Fibroblast of lung (primary cell): Measurements from ENCODE around the gene TENT5D. TPM values are rescaled to one million over a fixed set of nuclear protein-coding genes. Genes with fewer than 3 reads are reported as not detected.

ENCODE experiments used
- DNase-seq, 2 donors: peaks; one replicate each; pipeline versions ENCODE4 v3.0.0 to v3.0.0-alpha.2; 2010; ENCODE audit warnings: low read depth in 2 of 2
- H2AFZ ChIP-seq: 2 replicates; pipeline ENCODE4 v1.5.1; 2012; ENCODE audit warnings: low read length, control low read depth, inconsistent platforms
- H3K27ac ChIP-seq: 2 replicates; pipeline ENCODE4 v1.5.1; 2011; ENCODE audit warnings: low read length, control low read depth; ENCODE audit not compliant: insufficient read depth
- H3K27me3 ChIP-seq: 2 replicates; pipeline ENCODE4 v1.5.1; 2011; ENCODE audit warnings: mild to moderate bottlenecking, low read length; ENCODE audit not compliant: control insufficient read depth, insufficient read depth
- H3K36me3 ChIP-seq: 2 replicates; pipeline ENCODE4 v1.5.1; 2011; ENCODE audit warnings: low read length; ENCODE audit not compliant: control insufficient read depth, insufficient read depth
- H3K4me1 ChIP-seq: 2 replicates; pipeline ENCODE4 v1.5.1; 2011; ENCODE audit warnings: low read length; ENCODE audit not compliant: control insufficient read depth, insufficient read depth; ENCODE audit errors: extremely low read depth
- H3K4me2 ChIP-seq: 2 replicates; pipeline ENCODE4 v1.5.1; 2011; ENCODE audit warnings: low read length, control low read depth; ENCODE audit not compliant: insufficient read depth; ENCODE audit errors: extremely low read depth
- H3K4me3 ChIP-seq, 4 experiments: fragments of 200-600 bp in 1 of 4; sonication (generic) in 1 of 4; replicated peaks in 1 of 4; 2 replicates each; pipeline ENCODE4 v1.5.1; 2011 to 2016; ENCODE audit warnings: low read length in 4 of 4, low read depth in 3 of 4, mild to moderate bottlenecking in 3 of 4, control low read depth in 2 of 4, inconsistent platforms in 1 of 4, mixed read lengths in 1 of 4; ENCODE audit not compliant: insufficient read depth in 1 of 4; ENCODE audit errors: control extremely low read depth in 1 of 4
- H3K79me2 ChIP-seq: 2 replicates; pipeline ENCODE4 v1.5.1; 2012; ENCODE audit warnings: mild to moderate bottlenecking, low read length, inconsistent platforms; ENCODE audit not compliant: control insufficient read depth, insufficient read depth
- H3K9ac ChIP-seq: 2 replicates; pipeline ENCODE4 v1.5.1; 2011; ENCODE audit warnings: mild to moderate bottlenecking, low read length, control low read depth; ENCODE audit not compliant: insufficient read depth
- H3K9me3 ChIP-seq: 2 replicates; pipeline ENCODE4 v1.5.1; 2012; ENCODE audit warnings: low read depth, low read length; ENCODE audit not compliant: control insufficient read depth, insufficient read depth
- H4K20me1 ChIP-seq: 2 replicates; pipeline ENCODE4 v1.5.1; 2011; ENCODE audit warnings: low read length; ENCODE audit not compliant: control insufficient read depth, insufficient read depth; ENCODE audit errors: extremely low read depth
- EZH2 ChIP-seq: IDR thresholded peaks from 2 replicates; pipeline ENCODE4 v1.5.1; 2012; ENCODE audit warnings: low read length, control low read depth, mild to moderate bottlenecking; ENCODE audit errors: missing control alignments
- polyA plus RNA-seq, 2 donors: library from polyadenylated mRNA; depleted of rRNA in 1 of 2; stranded (reverse) in 1 of 2; unstranded in 1 of 2; fragments of >200 nt; gene quantifications; 2 replicates each; pipeline ENCODE4 v1.2.1, GENCODE V29; 2011 to 2012; ENCODE audit warnings: missing spikeins in 1 of 2
- total RNA-seq: library from RNA; depleted of rRNA; stranded (reverse); fragments of >200 nt; gene quantifications from 2 replicates; pipeline ENCODE4 v1.2.1, GENCODE V29; 2014
- TF ChIP-seq, protein P1 (sequence below), 2 donors: IDR thresholded peaks in 1 of 2; conservative IDR thresholded peaks in 1 of 2; 1 replicate in 1 of 2; 2 replicates in 1 of 2; pipeline ENCODE4 v1.5.1; 2011 to 2012; ENCODE audit warnings: low read length in 2 of 2, control low read depth in 1 of 2, inconsistent platforms in 1 of 2, low read depth in 1 of 2, mild to moderate bottlenecking in 1 of 2

Gene TENT5D
- total and polyA plus RNA-seq, 2 donors (not counting 1 experiment from before 2014, with no cell fraction given) = under 0.01 TPM; not detected in 1

DNA sequence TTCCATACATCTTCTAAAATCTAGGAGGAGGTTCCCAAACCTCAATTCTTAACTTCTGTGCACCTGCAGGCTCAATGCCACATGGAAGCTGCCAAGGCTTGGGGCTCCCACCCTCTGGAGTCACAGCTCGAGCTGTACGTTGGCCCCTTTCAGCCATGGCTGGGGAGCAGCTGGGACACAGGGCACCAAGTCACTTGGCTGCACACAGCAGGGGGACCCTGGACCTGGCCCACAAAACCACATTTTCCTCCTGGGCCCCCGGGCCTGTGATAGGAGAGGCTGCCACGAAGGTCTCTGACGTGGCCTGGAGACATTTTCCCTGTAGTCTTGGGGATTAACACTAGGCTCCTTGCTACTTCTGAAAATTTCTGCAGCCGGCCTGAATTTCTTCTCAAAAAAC is 8.2 kb upstream of the TENT5D start:
- H4K20me1 ChIP-seq = no peaks in the 10 kb centered on the region
- H3K9ac ChIP-seq = no peak overlapping the region
- no peak overlapping the region for H2AFZ ChIP-seq
- TF ChIP-seq, protein P1, sequence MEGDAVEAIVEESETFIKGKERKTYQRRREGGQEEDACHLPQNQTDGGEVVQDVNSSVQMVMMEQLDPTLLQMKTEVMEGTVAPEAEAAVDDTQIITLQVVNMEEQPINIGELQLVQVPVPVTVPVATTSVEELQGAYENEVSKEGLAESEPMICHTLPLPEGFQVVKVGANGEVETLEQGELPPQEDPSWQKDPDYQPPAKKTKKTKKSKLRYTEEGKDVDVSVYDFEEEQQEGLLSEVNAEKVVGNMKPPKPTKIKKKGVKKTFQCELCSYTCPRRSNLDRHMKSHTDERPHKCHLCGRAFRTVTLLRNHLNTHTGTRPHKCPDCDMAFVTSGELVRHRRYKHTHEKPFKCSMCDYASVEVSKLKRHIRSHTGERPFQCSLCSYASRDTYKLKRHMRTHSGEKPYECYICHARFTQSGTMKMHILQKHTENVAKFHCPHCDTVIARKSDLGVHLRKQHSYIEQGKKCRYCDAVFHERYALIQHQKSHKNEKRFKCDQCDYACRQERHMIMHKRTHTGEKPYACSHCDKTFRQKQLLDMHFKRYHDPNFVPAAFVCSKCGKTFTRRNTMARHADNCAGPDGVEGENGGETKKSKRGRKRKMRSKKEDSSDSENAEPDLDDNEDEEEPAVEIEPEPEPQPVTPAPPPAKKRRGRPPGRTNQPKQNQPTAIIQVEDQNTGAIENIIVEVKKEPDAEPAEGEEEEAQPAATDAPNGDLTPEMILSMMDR (conservative IDR thresholded peaks at IDR 0.05 in 1 of 2, IDR thresholded peaks at IDR 0.05 in 1 of 2; ENCODE audit: low read depth in 1 of 2, low read length in 2 of 2) = no peak
- no peak for TF ChIP-seq EZH2
- no peak overlapping the region for H3K27ac ChIP-seq
- H3K9me3 ChIP-seq = no peaks in the 10 kb centered on the region
- H3K36me3 ChIP-seq = no peaks in the 10 kb centered on the region
- H3K27me3 ChIP-seq = no peaks in the 10 kb centered on the region
- H3K4me1 ChIP-seq = no peaks in the 10 kb centered on the region
- H3K4me3 ChIP-seq = no peak overlapping the region
- no peaks in the 10 kb centered on the region for H3K79me2 ChIP-seq
- DNase-seq = no peak
- H3K4me2 ChIP-seq = no peak overlapping the region

DNA sequence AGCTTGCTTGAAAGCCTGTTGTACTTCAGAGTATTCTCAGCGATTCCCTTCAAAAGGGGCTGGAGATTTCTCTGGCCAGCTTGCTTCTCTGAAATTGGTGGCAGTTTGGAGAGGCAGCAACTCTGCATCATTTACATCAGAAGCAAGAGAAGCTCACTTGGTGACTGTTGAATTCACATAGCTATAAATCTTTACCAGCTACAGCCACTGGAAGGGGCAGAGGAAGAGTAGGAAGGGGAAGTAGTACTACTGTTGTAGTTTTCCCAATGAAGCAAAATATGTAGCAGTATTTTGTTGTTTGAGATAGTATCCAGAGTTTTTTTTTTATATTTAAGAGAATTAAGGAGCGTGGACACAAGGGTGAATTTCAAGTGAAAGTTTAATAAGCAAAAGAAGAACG is 2.8 kb downstream of the TENT5D start:
- Histone ChIP-seq H3K27me3 (no peaks in the 10 kb centered on the region), H3K36me3 (no peaks in the 10 kb centered on the region), H3K79me2 (no peaks in the 10 kb centered on the region), H3K27ac (no peak overlapping the region), H3K4me3 (no peak overlapping the region), H3K9me3 (no peaks in the 10 kb centered on the region), H3K4me2 (no peak overlapping the region), H3K4me1 (no peaks in the 10 kb centered on the region), H3K9ac (no peak overlapping the region), H4K20me1 (no peaks in the 10 kb centered on the region), H2AFZ (no peak overlapping the region)
- no peak for TF ChIP-seq EZH2
- TF ChIP-seq, protein P1 (conservative IDR thresholded peaks at IDR 0.05 in 1 of 2, IDR thresholded peaks at IDR 0.05 in 1 of 2; ENCODE audit: low read depth in 1 of 2, low read length in 2 of 2) = no peak
- no peak for DNase-seq

DNA sequence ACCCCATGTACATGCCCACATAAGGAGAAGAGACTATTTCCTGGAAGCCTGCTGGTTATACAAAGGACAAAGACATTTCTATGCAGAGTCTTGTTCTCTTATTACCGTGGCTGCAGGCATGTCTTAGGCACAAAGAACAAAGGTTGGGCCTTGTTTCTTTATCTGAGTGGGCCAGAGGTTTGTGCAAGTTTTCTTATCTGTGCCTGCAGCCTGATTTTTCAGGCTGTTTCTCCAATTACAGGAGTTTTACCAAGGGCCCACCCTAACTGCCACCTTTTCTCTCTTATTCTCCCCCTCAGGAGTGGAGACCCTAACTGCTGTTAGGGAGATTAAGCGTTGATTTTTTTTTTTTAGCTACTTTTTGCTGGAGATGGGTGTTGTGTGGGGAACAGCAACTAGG is 3.5 kb downstream of the TENT5D start:
- H3K9ac ChIP-seq = no peak overlapping the region
- H3K27ac ChIP-seq = no peak overlapping the region
- no peaks in the 10 kb centered on the region for H3K27me3 ChIP-seq
- H3K9me3 ChIP-seq = no peaks in the 10 kb centered on the region
- no peak overlapping the region for H2AFZ ChIP-seq
- H3K4me3 ChIP-seq = no peak overlapping the region
- no peak for DNase-seq
- H3K4me1 ChIP-seq = no peaks in the 10 kb centered on the region
- TF ChIP-seq, protein P1 (conservative IDR thresholded peaks at IDR 0.05 in 1 of 2, IDR thresholded peaks at IDR 0.05 in 1 of 2; ENCODE audit: low read depth in 1 of 2, low read length in 2 of 2) = no peak
- no peak for TF ChIP-seq EZH2
- H3K4me2 ChIP-seq = no peak overlapping the region
- H3K79me2 ChIP-seq = no peaks in the 10 kb centered on the region
- no peaks in the 10 kb centered on the region for H3K36me3 ChIP-seq
- H4K20me1 ChIP-seq = no peaks in the 10 kb centered on the region
